Common myeloid progenitor, CD34-positive (primary cell): ENCODE results near the gene OTULIN.

Experiments used
- CTCF ChIA-PET: fragments of 350-600 bp; sonication (Branson Sonifier 250); formaldehyde crosslinking; loops from one replicate; lab custom pipeline; 2021; ENCODE audit warnings: antibody characterized with exemption; lab: Charles Lee
- POLR2A ChIA-PET: fragments of 350-600 bp; sonication (Branson Sonifier 250); formaldehyde crosslinking; loops from one replicate; lab custom pipeline; 2021; ENCODE audit warnings: antibody characterized with exemption; lab: Charles Lee
- DNase-seq, 3 donors: peaks; one replicate each; pipeline versions ENCODE4 v3.0.0 to v3.0.0-alpha.2; 2013
- H3K27ac ChIP-seq, 2 experiments: 1 replicate in 1 of 2; 2 replicates in 1 of 2; pipeline ENCODE4 v1.7.0; 2013; ENCODE audit warnings: inconsistent platforms in 2 of 2, low read length in 2 of 2, mild to moderate bottlenecking in 2 of 2, low read depth in 1 of 2, moderate library complexity in 1 of 2; ENCODE audit not compliant: severe bottlenecking in 2 of 2, insufficient read depth in 1 of 2, poor library complexity in 1 of 2
- H3K27me3 ChIP-seq, 5 experiments: replicated peaks in 2 of 5; 1 replicate in 3 of 5; 2 replicates in 2 of 5; pipeline versions ENCODE4 v1.6.1 to v1.7.0; 2013; ENCODE audit warnings: low read length in 4 of 5, mild to moderate bottlenecking in 2 of 5, moderate library complexity in 2 of 5, inconsistent platforms in 1 of 5; ENCODE audit not compliant: insufficient read depth in 5 of 5, control insufficient read depth in 4 of 5
- H3K36me3 ChIP-seq, 4 experiments: 1 replicate in 2 of 4; 2 replicates in 2 of 4; pipeline versions ENCODE4 v1.6.1 to v1.7.0; 2013; ENCODE audit warnings: low read length in 3 of 4, control low read depth in 1 of 4, mild to moderate bottlenecking in 1 of 4; ENCODE audit not compliant: control insufficient read depth in 4 of 4, insufficient read depth in 4 of 4
- H3K4me1 ChIP-seq, 4 experiments: 1 replicate in 3 of 4; 2 replicates in 1 of 4; pipeline versions ENCODE4 v1.6.1 to v1.7.1; 2013; ENCODE audit warnings: low read length in 3 of 4, mild to moderate bottlenecking in 3 of 4, control low read depth in 1 of 4, inconsistent platforms in 1 of 4, moderate library complexity in 1 of 4; ENCODE audit not compliant: control insufficient read depth in 4 of 4, insufficient read depth in 4 of 4; ENCODE audit errors: control extremely low read depth in 1 of 4
- H3K4me3 ChIP-seq, 7 experiments: 1 replicate in 4 of 7; 2 replicates in 3 of 7; pipeline versions ENCODE4 v1.5.1 to v1.7.0; 2013; ENCODE audit warnings: mild to moderate bottlenecking in 7 of 7, low read length in 6 of 7, moderate library complexity in 6 of 7, inconsistent platforms in 2 of 7, low read depth in 2 of 7, control low read depth in 1 of 7; ENCODE audit not compliant: insufficient read depth in 4 of 7, control insufficient read depth in 1 of 7; ENCODE audit errors: extremely low read depth in 1 of 7
- H3K9me3 ChIP-seq, 5 experiments: 1 replicate in 4 of 5; 2 replicates in 1 of 5; pipeline versions ENCODE4 v1.6.1 to v1.7.1; 2013; ENCODE audit warnings: low read length in 4 of 5, mild to moderate bottlenecking in 2 of 5, inconsistent platforms in 1 of 5, low read depth in 1 of 5, moderate library complexity in 1 of 5; ENCODE audit not compliant: control insufficient read depth in 4 of 5, insufficient read depth in 2 of 5; ENCODE audit errors: control extremely low read depth in 1 of 5
- WGBS: methylation state at CpG from one replicate; pipeline ENCODE4 v1.1.5; 2013; ENCODE audit not compliant: insufficient coverage; 5-methylcytosine and 5-hydroxymethylcytosine counted together

OTULIN gene

GRCh38 chr5:14714706-14715105 is 50.2 kb downstream of the OTULIN start:
- H3K4me1 ChIP-seq, result no peaks in the 10 kb centered on the region
- DNase-seq, result no peak
- H3K36me3 ChIP-seq, result peaks cover 13 to 57% (median 39%) of the 10 kb centered on the region in 4 experiments
- no peak overlapping the region for H3K27ac ChIP-seq
- no peaks in the 10 kb centered on the region for H3K9me3 ChIP-seq
- no peak overlapping the region for H3K4me3 ChIP-seq
- ChIA-PET CTCF (interaction anchor here (0.9 to 1.4 kb wide), 2 partner anchors 13 to 289 kb away, joined by 3 to 4 read pairs; no protein-coding TSS in a partner anchor), POLR2A (no interaction called here)
- no peaks in the 10 kb centered on the region for H3K27me3 ChIP-seq
- WGBS, result 93% methylated on average over 6 of the region's 6 CpGs

DNA sequence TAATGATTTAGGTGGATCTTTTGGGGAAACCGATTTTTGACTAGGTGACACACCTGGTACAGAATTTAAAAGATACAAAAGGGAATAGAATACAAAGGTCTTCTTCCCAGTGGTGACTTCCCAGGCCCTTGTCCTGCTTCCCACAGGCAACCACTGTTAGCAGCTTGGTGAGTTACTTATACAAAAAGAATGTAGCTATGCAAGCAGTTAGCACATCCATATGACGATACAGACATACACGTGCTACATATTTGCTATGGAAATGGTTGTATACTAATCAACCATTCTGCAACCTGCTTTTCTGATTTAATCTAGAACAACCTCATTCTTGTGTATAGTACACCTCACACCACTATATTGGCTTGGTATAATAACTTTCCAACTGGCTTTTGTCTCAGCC is 51.0 kb downstream of the OTULIN start:
- Histone ChIP-seq H3K9me3 (no peaks in the 10 kb centered on the region), H3K36me3 (peaks cover 8 to 50% (median 33%) of the 10 kb centered on the region in 4 experiments), H3K27me3 (no peaks in the 10 kb centered on the region), H3K4me1 (no peaks in the 10 kb centered on the region), H3K27ac (no peak overlapping the region), H3K4me3 (no peak overlapping the region)
- POLR2A ChIA-PET, result no interaction called here
- CTCF ChIA-PET, result interaction anchor here (0.9 kb wide), 1 partner anchor 12 kb away, joined by 4 read pairs; no protein-coding TSS in a partner anchor
- no peak for DNase-seq
- WGBS, result no CpG with 5 or more reads among the region's 3 CpGs

DNA sequence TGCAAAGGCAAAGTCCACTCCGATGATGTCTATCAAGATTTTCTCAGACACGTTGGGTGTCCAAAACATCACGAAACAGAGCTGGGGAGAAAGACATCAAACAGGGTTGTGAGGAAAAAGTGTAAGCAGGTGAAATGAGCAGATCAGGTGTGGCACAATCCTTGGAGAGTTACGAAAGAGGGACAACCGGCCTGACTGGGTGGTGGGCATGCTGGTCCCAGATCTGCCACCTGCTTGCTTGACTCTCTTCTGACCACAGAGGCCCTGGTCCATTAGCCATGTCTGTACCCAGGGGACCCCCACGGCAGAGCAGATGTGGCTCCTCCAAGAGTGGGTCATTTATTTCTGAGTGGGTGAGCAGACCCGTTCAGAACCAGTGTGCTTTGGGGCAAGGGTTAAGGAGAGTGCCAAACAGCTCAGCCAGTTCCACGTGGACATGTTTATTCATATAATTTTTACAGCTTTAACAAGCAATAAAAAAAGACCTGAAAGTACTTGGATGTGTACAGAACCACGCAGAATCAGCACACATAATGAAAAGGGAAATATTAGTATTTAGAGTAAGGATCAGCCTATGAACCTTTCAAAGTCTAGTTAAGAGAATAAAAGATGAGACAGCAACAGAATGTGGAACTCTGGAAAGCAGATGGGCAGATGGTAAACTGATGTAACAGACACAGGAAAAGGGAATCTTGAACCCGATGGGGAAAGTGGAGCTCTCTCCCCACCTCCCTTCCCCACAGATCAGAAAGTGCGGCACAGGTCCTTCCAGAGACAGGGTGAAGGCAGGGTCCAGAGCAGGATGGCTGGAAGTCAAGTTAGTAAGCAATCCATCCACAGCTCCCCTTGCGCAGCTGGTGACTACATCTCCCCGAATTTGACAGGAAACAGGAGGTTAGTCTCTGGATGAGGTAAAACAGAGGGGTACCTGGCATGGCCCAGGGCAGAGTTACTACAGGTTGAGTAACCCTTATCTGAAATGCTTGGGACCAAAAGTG is 52.5 kb downstream of the OTULIN start:
- Histone ChIP-seq H3K36me3 (peaks cover 8 to 35% (median 19%) of the 10 kb centered on the region in 4 experiments), H3K27me3 (no peaks in the 10 kb centered on the region), H3K27ac (no peak overlapping the region), H3K9me3 (no peaks in the 10 kb centered on the region), H3K4me1 (no peaks in the 10 kb centered on the region), H3K4me3 (no peak overlapping the region)
- 98% methylated on average over 8 of the region's 13 CpGs for WGBS
- ChIA-PET CTCF (no interaction called here), POLR2A (no interaction called here)
- DNase-seq, result no peak

DNA sequence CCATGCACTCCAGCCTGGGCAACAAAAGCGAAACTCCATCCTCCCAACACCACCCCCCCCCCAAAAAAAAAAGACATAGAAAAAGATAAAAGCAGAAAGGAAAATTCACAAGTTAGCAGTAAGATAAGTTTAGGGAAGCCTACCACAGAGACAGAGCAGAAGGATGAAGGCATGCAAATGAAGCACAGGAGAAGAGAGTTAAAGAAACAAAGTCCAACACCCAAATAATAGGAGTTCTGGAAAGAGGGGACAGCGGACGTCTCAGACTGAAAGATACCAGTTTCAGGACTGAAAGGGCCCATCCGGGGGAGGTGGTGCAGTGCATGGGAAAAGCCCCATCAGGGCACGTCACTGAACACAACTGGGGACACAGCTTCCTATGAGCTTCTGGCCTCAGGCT is 54.3 kb downstream of the OTULIN start:
- H3K4me3 ChIP-seq, result no peak overlapping the region
- WGBS, result 88% methylated on average over 4 of the region's 5 CpGs
- ChIA-PET POLR2A (no interaction called here), CTCF (interaction anchor here (1.0 kb wide), 1 partner anchor 285 kb away, joined by 3 read pairs; no protein-coding TSS in a partner anchor)
- no peaks in the 10 kb centered on the region for H3K4me1 ChIP-seq
- DNase-seq, result no peak
- H3K36me3 ChIP-seq, result peaks cover 2 to 20% (median 9%) of the 10 kb centered on the region in 4 experiments
- no peaks in the 10 kb centered on the region for H3K27me3 ChIP-seq
- no peak overlapping the region for H3K27ac ChIP-seq
- no peaks in the 10 kb centered on the region for H3K9me3 ChIP-seq

GRCh38 chr5:14720236-14720923 is 55.9 kb downstream of the OTULIN start:
- no peaks in the 10 kb centered on the region for H3K9me3 ChIP-seq
- peaks cover 0 to 12% (median 8%) of the 10 kb centered on the region in 4 experiments for H3K4me1 ChIP-seq
- CTCF ChIA-PET, result interaction anchor here (1.2 kb wide), 1 partner anchor 284 kb away, joined by 4 read pairs; no protein-coding TSS in a partner anchor
- peaks cover 2 to 8% (median 3%) of the 10 kb centered on the region in 4 experiments for H3K36me3 ChIP-seq
- H3K27me3 ChIP-seq, result no peaks in the 10 kb centered on the region
- POLR2A ChIA-PET, result no interaction called here
- no peak overlapping the region for H3K4me3 ChIP-seq
- no peak for DNase-seq
- 91% methylated on average over 3 of the region's 3 CpGs for WGBS
- H3K27ac ChIP-seq, result no peak overlapping the region

DNA sequence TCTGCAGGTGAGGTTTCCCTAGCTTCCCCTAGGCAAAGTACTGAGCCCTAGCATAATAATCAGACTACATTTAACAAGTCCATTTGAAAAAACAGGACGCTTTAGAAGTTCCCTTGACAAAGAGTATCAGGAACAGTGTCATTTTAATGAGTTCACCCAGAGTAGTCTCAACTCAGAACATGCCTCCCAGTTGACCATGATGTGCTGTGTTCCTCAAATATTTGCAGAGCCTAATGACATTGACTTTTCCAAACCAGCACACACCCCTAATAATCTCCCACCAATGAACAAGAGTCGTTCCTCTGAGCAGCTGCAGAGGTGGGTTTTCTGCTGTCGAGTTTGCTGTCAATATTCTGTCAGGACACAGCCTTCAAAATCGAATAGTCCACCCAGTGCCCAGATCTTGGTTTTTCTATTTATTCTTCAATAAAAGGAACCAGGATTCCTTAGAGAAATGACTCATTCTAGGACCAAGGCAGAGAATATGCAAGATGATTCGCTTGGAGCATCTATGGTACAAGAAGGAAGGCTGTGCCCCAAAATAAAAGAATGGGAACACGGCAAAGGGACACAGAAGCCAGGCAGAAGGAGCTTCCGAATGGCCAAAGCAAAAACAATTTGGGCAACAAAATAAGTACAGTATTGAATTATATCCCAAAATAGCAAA is 57.6 kb downstream of the OTULIN start:
- Histone ChIP-seq H3K27ac (no peak overlapping the region), H3K27me3 (no peaks in the 10 kb centered on the region), H3K4me3 (no peak overlapping the region), H3K4me1 (peaks cover 0 to 12% (median 8%) of the 10 kb centered on the region in 4 experiments), H3K36me3 (peaks cover 0 to 3% (median under 1%) of the 10 kb centered on the region in 4 experiments), H3K9me3 (no peaks in the 10 kb centered on the region)
- no peak for DNase-seq
- CTCF ChIA-PET, result interaction anchor here (1.6 kb wide), 1 partner anchor 37 kb away, joined by 4 read pairs; no protein-coding TSS in a partner anchor
- WGBS, result 93% methylated on average over 6 of the region's 7 CpGs
- POLR2A ChIA-PET, result interaction anchor here (1.2 kb wide), 1 partner anchor 140 kb away, joined by 3 read pairs; no protein-coding TSS in a partner anchor
